Fibroblast of gingiva (primary cell): ENCODE measurements around the gene PRDX2.

Source experiments
- DNase-seq: peaks from one replicate; pipeline ENCODE4 v3.0.0-alpha.2; 2011; ENCODE audit warnings: low read depth

PRDX2 gene

GRCh38 chr19:12792051-12792852, 9.3 kb downstream of the PRDX2 start:
- peak; percentile 55 for DNase-seq

- peak; percentile 99 for DNase-seq
Observed at GRCh38 chr19:12791345-12792050, 10.1 kb downstream of the PRDX2 start, which contains the start of gene JUNB. JUNB (plus strand) TSS chr19:12791486; CDS start chr19:12791772, 286 bp downstream.

GRCh38 chr19:12790628-12791344, 10.8 kb downstream of the PRDX2 start:
- DNase-seq, result no peak

- DNase-seq, result peak; percentile 98
Observed at GRCh38 chr19:12789904-12790619, 11.5 kb downstream of the PRDX2 start.

- no peak for DNase-seq
Observed at GRCh38 chr19:12789098-12789903, 12.3 kb downstream of the PRDX2 start.

- DNase-seq, result peak; percentile 47
Observed at GRCh38 chr19:12788682-12789097, 12.9 kb downstream of the PRDX2 start.

- DNase-seq, result no peak
Observed at GRCh38 chr19:12788042-12788681, 13.4 kb downstream of the PRDX2 start.

- no peak for DNase-seq
Observed at GRCh38 chr19:12787458-12787857, 14.1 kb downstream of the PRDX2 start.

GRCh38 chr19:12786952-12787351, 14.6 kb downstream of the PRDX2 start:
- DNase-seq, result no peak

GRCh38 chr19:12786141-12786870, 15.3 kb downstream of the PRDX2 start:
- no peak for DNase-seq

- DNase-seq, result no peak
Observed at GRCh38 chr19:12785431-12786031, 16.1 kb downstream of the PRDX2 start.

GRCh38 chr19:12784871-12785430, 16.6 kb downstream of the PRDX2 start:
- no peak for DNase-seq

GRCh38 chr19:12784394-12784870, 17.2 kb downstream of the PRDX2 start:
- no peak for DNase-seq

- no peak for DNase-seq
Observed at GRCh38 chr19:12783849-12784393, 17.7 kb downstream of the PRDX2 start.

GRCh38 chr19:12783291-12783848, 18.2 kb downstream of the PRDX2 start:
- no peak for DNase-seq

- peak; percentile 91 for DNase-seq
Observed at GRCh38 chr19:12782424-12783290, 18.9 kb downstream of the PRDX2 start.

GRCh38 chr19:12782174-12782423, 19.5 kb downstream of the PRDX2 start:
- no peak for DNase-seq
